BLaER1 (cell line): ENCODE data around the gene STPG2.

ENCODE experiments used
- H3K27ac ChIP-seq: shearing (Covaris generic); formaldehyde crosslinking; 2 replicates; pipeline ENCODE4 v1.8.1; 2022
- H3K27me3 ChIP-seq: shearing (Covaris generic); formaldehyde crosslinking; 2 replicates; pipeline ENCODE4 v1.8.1; 2022
- H3K36me3 ChIP-seq: shearing (Covaris generic); formaldehyde crosslinking; 2 replicates; pipeline ENCODE4 v1.8.1; 2022
- H3K4me1 ChIP-seq: shearing (Covaris generic); formaldehyde crosslinking; 2 replicates; pipeline ENCODE4 v1.8.1; 2022
- H3K4me2 ChIP-seq: shearing (Covaris generic); formaldehyde crosslinking; 2 replicates; pipeline ENCODE4 v1.8.1; 2022
- H3K4me3 ChIP-seq: shearing (Covaris generic); formaldehyde crosslinking; 2 replicates; pipeline ENCODE4 v1.8.1; 2022
- H3K9ac ChIP-seq: shearing (Covaris generic); formaldehyde crosslinking; 2 replicates; pipeline ENCODE4 v1.8.1; 2022
- H3K9me3 ChIP-seq: shearing (Covaris generic); formaldehyde crosslinking; 2 replicates; pipeline ENCODE4 v1.8.1; 2022
- H4K20me1 ChIP-seq: shearing (Covaris generic); formaldehyde crosslinking; 2 replicates; pipeline ENCODE4 v1.8.1; 2022
- Cebpa-rat ChIP-seq: shearing (Covaris generic); IDR thresholded peaks from 2 replicates; pipeline ENCODE4 v1.8.1; 2022

Gene STPG2

GRCh38 chr4:98143001-98143899 lies at the start of gene STPG2:
Gene STPG2, minus strand, starts transcription at chr4:98143476.
- no peaks in the 10 kb centered on the region for H4K20me1 ChIP-seq
- no peaks in the 10 kb centered on the region for H3K27me3 ChIP-seq
- TF ChIP-seq Cebpa-rat: no peak
- H3K9ac ChIP-seq: peak within 1 kb of the TSS; percentile 57
- H3K9me3 ChIP-seq: peaks cover 7% of the 10 kb centered on the region
- H3K27ac ChIP-seq: peak within 1 kb of the TSS; percentile 66
- no peaks in the 10 kb centered on the region for H3K36me3 ChIP-seq
- peak within 1 kb of the TSS; percentile 53 for H3K4me2 ChIP-seq
- H3K4me3 ChIP-seq: peak within 1 kb of the TSS; percentile 70
- H3K4me1 ChIP-seq: peaks cover 4% of the 10 kb centered on the region; the same call in 1 of the 2 replicates

GRCh38 chr4:98185279-98185678 lies 42.0 kb upstream of the STPG2 start:
- no peaks in the 10 kb centered on the region for H3K36me3 ChIP-seq
- H3K9ac ChIP-seq: no peak overlapping the region
- H3K27ac ChIP-seq: no peak overlapping the region
- H3K4me1 ChIP-seq: no peaks in the 10 kb centered on the region
- H3K27me3 ChIP-seq: no peaks in the 10 kb centered on the region
- TF ChIP-seq Cebpa-rat: no peak
- H4K20me1 ChIP-seq: no peaks in the 10 kb centered on the region
- no peak overlapping the region for H3K4me3 ChIP-seq
- H3K9me3 ChIP-seq: no peaks in the 10 kb centered on the region
- no peak overlapping the region for H3K4me2 ChIP-seq

GRCh38 chr4:98181809-98182208 lies 38.5 kb upstream of the STPG2 start:
- no peaks in the 10 kb centered on the region for H3K36me3 ChIP-seq
- H3K9ac ChIP-seq: no peak overlapping the region
- H3K9me3 ChIP-seq: no peaks in the 10 kb centered on the region
- no peaks in the 10 kb centered on the region for H3K4me1 ChIP-seq
- H4K20me1 ChIP-seq: no peaks in the 10 kb centered on the region
- H3K4me2 ChIP-seq: no peak overlapping the region
- TF ChIP-seq Cebpa-rat: no peak
- H3K4me3 ChIP-seq: no peak overlapping the region
- H3K27ac ChIP-seq: no peak overlapping the region
- no peaks in the 10 kb centered on the region for H3K27me3 ChIP-seq

- no peaks in the 10 kb centered on the region for H3K36me3 ChIP-seq
- H3K4me2 ChIP-seq: no peak overlapping the region
- H3K4me1 ChIP-seq: no peaks in the 10 kb centered on the region
- no peak for TF ChIP-seq Cebpa-rat
- H3K27ac ChIP-seq: no peak overlapping the region
- H3K9me3 ChIP-seq: no peaks in the 10 kb centered on the region
- no peak overlapping the region for H3K4me3 ChIP-seq
- H4K20me1 ChIP-seq: no peaks in the 10 kb centered on the region
- no peak overlapping the region for H3K9ac ChIP-seq
- no peaks in the 10 kb centered on the region for H3K27me3 ChIP-seq
These were observed 36.7 kb upstream of the STPG2 start for GRCh38 chr4:98179951-98180350.

- Histone ChIP-seq H3K27me3 (no peaks in the 10 kb centered on the region), H3K4me1 (no peaks in the 10 kb centered on the region), H3K4me2 (no peak overlapping the region), H3K27ac (no peak overlapping the region), H3K36me3 (no peaks in the 10 kb centered on the region), H3K9ac (no peak overlapping the region), H3K9me3 (no peaks in the 10 kb centered on the region), H4K20me1 (no peaks in the 10 kb centered on the region), H3K4me3 (no peak overlapping the region)
- TF ChIP-seq Cebpa-rat: no peak
These were observed 33.3 kb upstream of the STPG2 start for GRCh38 chr4:98176531-98176930.

GRCh38 chr4:98170035-98170434 lies 26.8 kb upstream of the STPG2 start:
- Histone ChIP-seq H3K36me3 (no peaks in the 10 kb centered on the region), H3K27ac (no peak overlapping the region), H4K20me1 (no peaks in the 10 kb centered on the region), H3K9me3 (no peaks in the 10 kb centered on the region), H3K27me3 (no peaks in the 10 kb centered on the region), H3K4me1 (no peaks in the 10 kb centered on the region), H3K4me2 (no peak overlapping the region), H3K9ac (no peak overlapping the region), H3K4me3 (no peak overlapping the region)
- no peak for TF ChIP-seq Cebpa-rat

- no peak overlapping the region for H3K4me2 ChIP-seq
- no peak overlapping the region for H3K9ac ChIP-seq
- H3K27ac ChIP-seq: no peak overlapping the region
- H3K4me1 ChIP-seq: no peaks in the 10 kb centered on the region
- no peaks in the 10 kb centered on the region for H3K27me3 ChIP-seq
- no peaks in the 10 kb centered on the region for H4K20me1 ChIP-seq
- no peaks in the 10 kb centered on the region for H3K36me3 ChIP-seq
- H3K9me3 ChIP-seq: no peaks in the 10 kb centered on the region
- H3K4me3 ChIP-seq: no peak overlapping the region
- TF ChIP-seq Cebpa-rat: no peak
These were observed 23.4 kb upstream of the STPG2 start for GRCh38 chr4:98166731-98167041.

GRCh38 chr4:98166025-98166730 lies 22.9 kb upstream of the STPG2 start:
- no peak for TF ChIP-seq Cebpa-rat
- Histone ChIP-seq H3K27me3 (no peaks in the 10 kb centered on the region), H3K27ac (no peak overlapping the region), H3K4me2 (no peak overlapping the region), H4K20me1 (no peaks in the 10 kb centered on the region), H3K9ac (no peak overlapping the region), H3K36me3 (no peaks in the 10 kb centered on the region), H3K4me1 (no peaks in the 10 kb centered on the region), H3K9me3 (no peaks in the 10 kb centered on the region), H3K4me3 (no peak overlapping the region)

GRCh38 chr4:98162696-98163095 lies 19.4 kb upstream of the STPG2 start:
- no peak for TF ChIP-seq Cebpa-rat
- no peaks in the 10 kb centered on the region for H3K36me3 ChIP-seq
- no peak overlapping the region for H3K9ac ChIP-seq
- no peaks in the 10 kb centered on the region for H3K4me1 ChIP-seq
- no peak overlapping the region for H3K4me3 ChIP-seq
- H3K27ac ChIP-seq: no peak overlapping the region
- H3K4me2 ChIP-seq: no peak overlapping the region
- no peaks in the 10 kb centered on the region for H4K20me1 ChIP-seq
- H3K9me3 ChIP-seq: peaks cover 7% of the 10 kb centered on the region; the same call in 1 of the 2 replicates
- H3K27me3 ChIP-seq: no peaks in the 10 kb centered on the region
